Measurements from ENCODE around the gene FAM131B. TPM values are rescaled to one million over a fixed set of nuclear protein-coding genes. Genes with fewer than 3 reads are reported as not detected.

The FAM131B gene
- total and polyA plus RNA-seq, 10 donors, result 0.04 to 1.4 (median 0.38) TPM

DNA sequence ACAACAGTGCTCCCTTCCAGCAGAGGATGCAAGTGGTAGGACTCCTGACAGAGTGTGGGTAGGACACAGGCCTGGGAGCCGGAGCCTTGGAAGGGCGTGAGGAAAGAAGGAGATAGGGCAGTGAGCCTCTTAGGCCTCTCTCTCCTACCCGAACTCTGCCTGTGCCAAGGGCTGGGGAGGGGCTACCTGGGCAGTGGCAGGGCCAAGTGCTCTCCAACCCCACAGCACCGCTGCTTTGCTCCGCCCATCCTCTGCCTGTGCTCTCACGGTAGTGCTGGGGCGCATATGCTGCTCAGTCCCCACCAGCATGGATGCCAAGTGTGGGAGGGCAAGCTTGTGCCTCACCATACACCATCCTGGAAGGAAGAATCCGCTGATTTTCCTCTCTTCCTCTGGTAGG, 7.5 kb downstream of the FAM131B start:
- TF ChIP-seq, protein P1, sequence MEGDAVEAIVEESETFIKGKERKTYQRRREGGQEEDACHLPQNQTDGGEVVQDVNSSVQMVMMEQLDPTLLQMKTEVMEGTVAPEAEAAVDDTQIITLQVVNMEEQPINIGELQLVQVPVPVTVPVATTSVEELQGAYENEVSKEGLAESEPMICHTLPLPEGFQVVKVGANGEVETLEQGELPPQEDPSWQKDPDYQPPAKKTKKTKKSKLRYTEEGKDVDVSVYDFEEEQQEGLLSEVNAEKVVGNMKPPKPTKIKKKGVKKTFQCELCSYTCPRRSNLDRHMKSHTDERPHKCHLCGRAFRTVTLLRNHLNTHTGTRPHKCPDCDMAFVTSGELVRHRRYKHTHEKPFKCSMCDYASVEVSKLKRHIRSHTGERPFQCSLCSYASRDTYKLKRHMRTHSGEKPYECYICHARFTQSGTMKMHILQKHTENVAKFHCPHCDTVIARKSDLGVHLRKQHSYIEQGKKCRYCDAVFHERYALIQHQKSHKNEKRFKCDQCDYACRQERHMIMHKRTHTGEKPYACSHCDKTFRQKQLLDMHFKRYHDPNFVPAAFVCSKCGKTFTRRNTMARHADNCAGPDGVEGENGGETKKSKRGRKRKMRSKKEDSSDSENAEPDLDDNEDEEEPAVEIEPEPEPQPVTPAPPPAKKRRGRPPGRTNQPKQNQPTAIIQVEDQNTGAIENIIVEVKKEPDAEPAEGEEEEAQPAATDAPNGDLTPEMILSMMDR (IDR thresholded peaks at IDR 0.05 in 8 of 11, conservative IDR thresholded peaks at IDR 0.05 in 3 of 11), result no peak
- H3K36me3 ChIP-seq, result no peaks in the 10 kb centered on the region
- no peak overlapping the region for H3K27ac ChIP-seq
- intact Hi-C loops (cut with DNase I; ENCODE audit: low total_unique reads), result no loop called here
- no peak overlapping the region for H3K4me3 ChIP-seq
- no peaks in the 10 kb centered on the region for H3K4me1 ChIP-seq
- WGBS, 5 donors, result 81 to 97% (median 90%) methylated on average over 8 of the region's 8 CpGs
- DNase-seq, result no peak
- H3K9me3 ChIP-seq, result no peaks in the 10 kb centered on the region
- H3K27me3 ChIP-seq (replicated peaks in 1 of 7), result peaks cover 0 to 31% (median 0%) of the 10 kb centered on the region in 7 donors

DNA sequence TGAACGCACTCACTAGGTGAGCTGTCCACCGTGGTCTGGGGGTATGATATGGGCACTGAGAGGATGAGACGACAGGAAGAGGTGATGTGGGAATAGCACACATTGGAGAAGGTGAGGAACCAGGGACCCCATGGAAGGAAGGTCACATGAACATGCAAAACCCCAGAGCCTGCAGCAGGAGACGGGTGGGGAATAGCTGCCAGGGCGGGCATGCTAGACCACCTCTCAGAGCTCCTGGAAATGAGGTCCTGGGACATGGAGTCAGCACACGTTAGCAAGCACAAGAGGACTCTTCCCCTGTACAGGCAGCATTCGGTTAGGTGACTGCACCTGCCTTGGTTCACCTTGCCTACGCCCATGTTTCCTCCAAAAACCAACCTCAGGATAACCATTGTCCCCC, 8.1 kb downstream of the FAM131B start:
- DNase-seq, result no peak
- no peaks in the 10 kb centered on the region for H3K4me1 ChIP-seq
- 86 to 94% (median 87%) methylated on average over 8 of the region's 8 CpGs for WGBS, 5 donors

DNA sequence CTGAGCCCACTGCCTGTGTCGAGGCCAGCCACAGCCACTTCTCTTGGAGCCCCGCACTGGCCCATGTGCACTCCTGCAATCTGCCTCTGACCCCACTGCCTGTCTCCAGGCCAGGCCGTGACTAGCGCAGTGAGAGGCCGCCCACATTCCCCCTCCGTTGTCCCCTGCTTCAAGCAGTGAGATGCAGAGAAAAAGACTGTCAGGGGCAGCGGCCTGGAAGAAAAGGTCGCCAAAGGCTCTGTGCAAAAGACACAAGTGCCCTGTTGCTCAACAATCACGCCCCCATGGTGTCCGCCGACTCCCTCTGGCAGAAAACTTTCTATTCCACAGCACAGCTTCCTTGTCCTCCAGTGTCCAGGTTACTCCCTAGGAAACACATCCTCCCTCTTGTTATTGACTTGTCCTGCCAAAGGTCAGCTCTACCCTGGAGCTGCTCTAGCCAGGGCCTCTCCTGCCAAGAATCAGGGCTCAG, 9.9 kb downstream of the FAM131B start:
- WGBS, 5 donors, result 74 to 83% (median 78%) methylated on average over 11 of the region's 11 CpGs
- no peak for DNase-seq
- Histone ChIP-seq H3K9me3 (no peaks in the 10 kb centered on the region), H3K4me1 (no peaks in the 10 kb centered on the region), H3K4me3 (no peak overlapping the region), H3K27me3 (replicated peaks in 1 of 7) (peaks cover 0 to 19% (median 0%) of the 10 kb centered on the region in 7 donors), H3K27ac (no peak overlapping the region), H3K36me3 (no peaks in the 10 kb centered on the region)
- TF ChIP-seq, protein P1 (IDR thresholded peaks at IDR 0.05 in 8 of 11, conservative IDR thresholded peaks at IDR 0.05 in 3 of 11), result no peak
- peak in 2 of 3 donors; percentile 45 to 61 for TF ChIP-seq POLR2AphosphoS5 (IDR thresholded peaks at IDR 0.05)
- intact Hi-C loops (cut with DNase I; ENCODE audit: low total_unique reads), result no loop called here

More for the DNA sequence above, 8.1 kb downstream of the FAM131B start:
- Histone ChIP-seq H3K27me3 (replicated peaks in 1 of 7) (peaks cover 0 to 25% (median 0%) of the 10 kb centered on the region in 7 donors), H3K27ac (no peak overlapping the region), H3K4me3 (no peak overlapping the region), H3K9me3 (no peaks in the 10 kb centered on the region), H3K36me3 (no peaks in the 10 kb centered on the region)
- intact Hi-C loops (cut with DNase I; ENCODE audit: low total_unique reads), result no loop called here
- TF ChIP-seq POLR2AphosphoS5 (IDR thresholded peaks at IDR 0.05), result no peak
- TF ChIP-seq POLR2A (IDR thresholded peaks at IDR 0.05), result no peak
- TF ChIP-seq, protein P1 (IDR thresholded peaks at IDR 0.05 in 8 of 11, conservative IDR thresholded peaks at IDR 0.05 in 3 of 11), result no peak

DNA sequence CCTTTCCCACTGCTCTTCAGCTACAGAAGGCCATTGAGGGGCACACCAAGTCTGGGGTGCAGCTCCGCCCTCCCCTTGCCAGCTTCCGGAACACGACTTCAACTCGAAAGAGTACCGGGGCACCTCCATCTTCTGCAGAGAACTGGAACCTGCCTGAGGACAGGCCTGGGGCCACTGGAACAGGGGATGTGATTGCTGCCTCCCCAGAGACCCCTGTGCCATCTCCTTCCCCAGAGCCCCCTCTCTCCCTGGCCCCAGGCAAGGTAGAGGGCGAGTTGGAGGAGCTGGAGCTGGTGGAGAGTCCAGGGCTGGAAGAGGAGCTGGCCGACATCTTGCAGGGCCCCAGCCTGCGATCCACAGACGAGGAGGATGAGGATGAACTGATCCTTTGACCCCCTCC, 10.9 kb downstream of the FAM131B start:
- TF ChIP-seq POLR2AphosphoS5 (IDR thresholded peaks at IDR 0.05) (no peak), POLR2A (IDR thresholded peaks at IDR 0.05) (no peak)
- TF ChIP-seq, protein P1 (IDR thresholded peaks at IDR 0.05 in 8 of 11, conservative IDR thresholded peaks at IDR 0.05 in 3 of 11), result no peak
- peaks cover 0 to 21% (median 0%) of the 10 kb centered on the region in 7 donors for H3K27me3 ChIP-seq (replicated peaks in 1 of 7)
- H3K36me3 ChIP-seq, result no peaks in the 10 kb centered on the region
- H3K27ac ChIP-seq, result no peak overlapping the region
- intact Hi-C loops (cut with DNase I; ENCODE audit: low total_unique reads), result no loop called here
- 80 to 93% (median 88%) methylated on average over 9 of the region's 9 CpGs for WGBS, 5 donors
- H3K4me3 ChIP-seq, result no peak overlapping the region
- no peak for DNase-seq
- no peaks in the 10 kb centered on the region for H3K4me1 ChIP-seq
- H3K9me3 ChIP-seq, result no peaks in the 10 kb centered on the region

All from spleen (tissue), 11 donors.